ENCODE data around the gene KIAA0825.

Gene KIAA0825

GRCh38 chr5:94571415-94571814, 47.0 kb downstream of the KIAA0825 start:
- DNase-seq, result no peak

- no peak for DNase-seq
These were observed 53.6 kb downstream of the KIAA0825 start for GRCh38 chr5:94564812-94565211.

DNA sequence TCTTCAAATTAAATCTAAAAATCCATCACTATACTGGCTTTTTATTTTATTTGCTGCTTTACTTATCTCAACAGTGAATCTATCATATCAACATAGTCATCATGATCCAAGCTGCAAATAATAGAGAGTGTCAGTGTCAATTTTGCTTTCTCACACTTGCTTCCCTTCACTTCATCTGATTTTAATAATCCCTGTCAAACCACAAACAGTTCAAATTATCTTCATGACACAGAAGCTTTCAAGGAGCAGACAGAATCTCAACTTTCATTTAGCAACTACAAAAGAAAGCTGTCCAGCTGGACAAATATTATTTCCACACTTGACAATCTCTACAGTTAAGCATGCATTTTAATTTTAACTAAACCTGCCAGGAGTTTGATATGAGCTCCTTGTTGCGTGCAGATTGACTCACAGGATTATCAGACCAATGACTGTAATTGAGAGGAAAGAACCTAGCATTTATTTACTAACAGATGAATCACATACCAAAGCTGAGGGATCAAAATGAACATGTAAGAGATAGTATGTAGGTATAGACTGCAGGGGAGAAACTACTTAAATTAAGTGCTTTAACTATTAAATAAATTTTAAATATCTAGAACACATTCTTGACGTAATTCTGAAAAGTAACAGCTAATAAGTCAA, 56.0 kb downstream of the KIAA0825 start:
- DNase-seq, result no peak

DNA sequence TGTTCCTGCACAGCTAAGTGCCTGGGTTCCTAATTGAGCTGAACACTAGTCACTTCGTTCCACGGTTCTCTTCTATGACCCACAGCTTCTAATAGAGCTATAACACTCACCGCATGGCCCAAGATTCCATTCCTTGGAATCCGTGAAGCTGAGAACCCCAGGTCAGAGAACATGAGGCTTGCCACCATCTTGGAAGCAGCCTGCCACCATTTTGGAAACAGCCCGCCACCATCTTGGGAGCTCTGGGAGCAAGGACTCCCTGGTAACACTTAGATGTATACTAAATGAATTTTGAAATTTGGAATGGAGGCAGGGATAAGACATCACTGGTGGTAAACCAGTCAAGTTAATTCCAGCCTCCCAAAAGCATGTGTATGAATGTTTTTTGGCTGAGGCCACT, 60.4 kb downstream of the KIAA0825 start:
- DNase-seq, result no peak

DNA sequence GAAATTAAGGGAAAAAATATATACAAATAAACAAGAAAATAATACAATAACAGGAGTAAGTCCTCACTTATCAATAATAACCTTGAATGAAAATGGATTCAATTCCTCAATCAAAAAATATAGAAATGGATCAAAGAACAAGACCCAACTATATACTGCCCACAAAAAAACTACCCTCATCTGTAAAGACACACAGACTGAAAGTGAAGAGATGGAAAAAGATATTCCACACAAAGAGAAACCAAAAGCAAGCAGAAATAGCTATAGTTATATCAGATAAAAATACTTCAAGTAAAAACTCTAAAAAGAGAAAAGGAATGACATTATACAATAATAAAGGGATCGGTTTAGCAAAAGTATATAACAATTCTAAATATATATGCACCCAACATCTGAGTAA, 66.5 kb downstream of the KIAA0825 start:
- DNase-seq, result no peak

- peak; percentile 23 to 47 for DNase-seq
These were observed 72.4 kb downstream of the KIAA0825 start for GRCh38 chr5:94545870-94546625.

GRCh38 chr5:94544875-94545547, 73.4 kb downstream of the KIAA0825 start:
- DNase-seq, result no peak

DNA sequence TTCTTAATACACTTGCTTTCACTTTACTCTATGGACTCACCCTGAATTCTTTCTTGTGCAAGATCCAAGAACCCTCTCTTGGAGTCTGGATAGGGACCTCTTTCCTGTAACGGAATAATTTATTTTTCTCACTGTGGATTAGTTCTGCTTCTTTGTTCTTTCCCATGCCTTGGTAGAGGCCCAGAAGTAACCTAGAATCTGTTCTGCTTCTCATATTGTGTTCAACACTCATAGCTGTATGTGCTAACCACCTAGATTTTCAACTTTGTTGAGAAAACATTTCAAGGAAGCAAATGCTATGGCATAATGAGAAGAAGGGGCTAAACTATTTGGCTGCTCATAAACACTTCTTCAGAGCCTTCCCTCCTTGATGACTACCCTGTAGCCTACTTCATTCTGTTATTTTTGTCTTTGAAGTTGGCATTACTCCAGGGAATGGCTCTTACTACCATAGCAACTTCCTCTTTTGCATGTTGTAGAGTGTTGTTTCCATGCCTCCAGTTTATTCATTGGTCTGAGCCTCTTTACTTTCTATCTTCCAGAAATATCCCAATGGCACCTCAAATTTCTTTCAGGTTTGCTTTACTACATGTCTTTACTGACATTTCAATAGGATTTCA, 74.3 kb downstream of the KIAA0825 start:
- peak; percentile 84 to 87 for DNase-seq

DNA sequence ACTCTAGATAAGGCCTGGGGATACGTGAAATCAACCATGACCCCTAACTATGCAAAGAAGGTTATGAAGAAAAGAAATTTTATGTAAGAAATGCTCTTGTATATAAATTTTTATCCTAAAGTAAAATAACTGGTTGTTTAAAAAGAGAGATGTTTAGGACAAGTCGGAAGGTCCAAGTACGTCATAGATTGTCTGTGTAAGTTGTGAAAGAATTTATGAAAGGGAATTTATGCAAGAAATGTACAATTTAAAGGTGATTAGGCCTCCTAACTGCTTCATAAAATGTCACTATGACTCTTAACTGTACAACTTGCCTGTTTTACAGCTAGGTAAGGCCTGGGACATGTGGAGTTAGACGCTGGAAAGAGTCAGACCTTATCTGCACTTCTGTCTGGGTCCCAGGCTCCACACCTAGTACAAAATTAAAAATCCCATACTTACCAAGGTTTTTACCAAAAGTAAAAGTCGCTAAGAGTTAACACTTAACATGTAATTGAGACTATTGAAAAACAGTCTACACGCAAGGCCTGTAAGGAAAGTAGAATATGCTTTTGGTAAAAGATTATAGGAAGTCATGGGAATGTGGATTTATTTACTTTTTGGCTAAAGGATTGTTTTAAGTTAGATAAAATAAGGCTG, 77.4 kb downstream of the KIAA0825 start:
- DNase-seq, result peak in 1 of 2 experiments; percentile 2

DNA sequence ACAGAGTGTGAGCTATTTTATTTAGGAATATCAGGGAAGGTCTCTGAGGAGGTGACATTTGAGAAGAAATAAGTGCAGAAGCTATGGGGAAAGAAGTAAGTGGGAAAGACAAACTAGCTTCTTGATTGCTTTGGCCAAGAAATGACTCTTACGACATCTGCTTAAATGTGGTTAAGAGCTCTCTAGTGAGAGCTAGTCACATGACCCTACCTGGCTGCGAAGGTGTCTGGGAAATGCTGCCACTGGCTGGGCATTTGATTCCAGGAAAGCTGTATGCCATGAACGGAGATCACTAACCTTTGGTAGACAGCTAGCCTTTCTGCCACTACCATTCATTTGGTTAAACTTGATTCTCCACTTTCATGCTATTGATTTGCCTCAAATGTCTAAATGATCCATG, 80.1 kb downstream of the KIAA0825 start:
- no peak for DNase-seq

- no peak for DNase-seq
These were observed 91.7 kb downstream of the KIAA0825 start for GRCh38 chr5:94526706-94527105.

DNA sequence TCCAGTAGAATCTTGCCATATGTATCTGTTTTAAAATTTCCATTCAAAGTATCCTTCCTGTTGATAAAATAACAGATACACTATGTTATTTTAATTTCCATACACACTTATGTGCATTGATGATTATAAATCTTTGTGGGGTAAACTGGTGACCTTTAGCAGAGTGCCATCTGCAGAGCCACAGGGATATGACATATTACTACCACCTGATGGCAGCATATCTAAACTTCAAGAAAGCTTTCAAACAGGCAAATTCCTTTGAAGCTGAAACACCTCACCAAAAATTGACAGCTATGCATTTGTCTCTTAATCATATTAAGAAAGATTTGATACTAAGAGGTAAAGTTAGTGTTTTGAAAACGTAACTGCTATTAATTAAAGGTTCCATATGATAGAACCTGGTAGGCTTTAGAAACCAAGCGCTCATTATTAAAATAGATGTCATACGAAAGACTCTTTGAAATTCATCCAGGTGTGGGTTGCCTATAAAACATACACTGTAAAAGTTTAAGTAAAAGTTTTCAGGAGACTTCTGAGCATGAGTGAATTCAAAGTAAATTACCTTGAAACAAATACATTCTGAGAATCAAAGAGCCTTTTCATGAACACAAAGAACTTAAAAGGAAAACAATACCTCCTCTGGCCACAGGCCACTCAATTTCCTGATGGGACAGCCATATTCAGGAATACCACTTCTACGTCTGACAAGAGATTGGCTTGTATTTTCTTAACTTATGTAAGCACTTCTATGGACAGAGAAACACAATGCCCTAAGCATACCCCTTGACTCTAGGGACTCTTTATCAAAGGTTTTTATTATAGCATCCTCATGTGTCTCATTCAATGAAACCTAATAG, 93.3 kb downstream of the KIAA0825 start:
- DNase-seq, result peak; percentile 36 to 80

DNA sequence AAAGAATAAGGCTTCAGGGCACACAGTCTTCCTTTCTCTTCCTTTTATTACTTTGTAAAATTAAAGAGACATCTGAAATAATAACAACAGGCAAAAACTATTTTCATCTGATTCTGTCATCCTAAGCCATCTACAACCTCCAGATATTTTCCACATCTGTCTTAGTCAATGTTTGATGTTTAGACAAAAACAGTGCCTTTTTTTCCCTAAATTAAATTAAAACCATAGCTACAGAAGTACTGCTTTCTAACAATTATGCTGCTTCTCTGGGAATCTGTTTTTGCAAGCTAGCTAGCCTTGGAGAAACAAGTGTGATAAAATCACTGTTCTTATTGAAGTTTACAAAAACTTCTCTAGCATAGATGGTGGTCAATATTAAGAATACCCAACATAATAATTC, 95.4 kb downstream of the KIAA0825 start:
- no peak for DNase-seq

GRCh38 chr5:94522117-94522516, 96.3 kb downstream of the KIAA0825 start:
- DNase-seq, result no peak

DNA sequence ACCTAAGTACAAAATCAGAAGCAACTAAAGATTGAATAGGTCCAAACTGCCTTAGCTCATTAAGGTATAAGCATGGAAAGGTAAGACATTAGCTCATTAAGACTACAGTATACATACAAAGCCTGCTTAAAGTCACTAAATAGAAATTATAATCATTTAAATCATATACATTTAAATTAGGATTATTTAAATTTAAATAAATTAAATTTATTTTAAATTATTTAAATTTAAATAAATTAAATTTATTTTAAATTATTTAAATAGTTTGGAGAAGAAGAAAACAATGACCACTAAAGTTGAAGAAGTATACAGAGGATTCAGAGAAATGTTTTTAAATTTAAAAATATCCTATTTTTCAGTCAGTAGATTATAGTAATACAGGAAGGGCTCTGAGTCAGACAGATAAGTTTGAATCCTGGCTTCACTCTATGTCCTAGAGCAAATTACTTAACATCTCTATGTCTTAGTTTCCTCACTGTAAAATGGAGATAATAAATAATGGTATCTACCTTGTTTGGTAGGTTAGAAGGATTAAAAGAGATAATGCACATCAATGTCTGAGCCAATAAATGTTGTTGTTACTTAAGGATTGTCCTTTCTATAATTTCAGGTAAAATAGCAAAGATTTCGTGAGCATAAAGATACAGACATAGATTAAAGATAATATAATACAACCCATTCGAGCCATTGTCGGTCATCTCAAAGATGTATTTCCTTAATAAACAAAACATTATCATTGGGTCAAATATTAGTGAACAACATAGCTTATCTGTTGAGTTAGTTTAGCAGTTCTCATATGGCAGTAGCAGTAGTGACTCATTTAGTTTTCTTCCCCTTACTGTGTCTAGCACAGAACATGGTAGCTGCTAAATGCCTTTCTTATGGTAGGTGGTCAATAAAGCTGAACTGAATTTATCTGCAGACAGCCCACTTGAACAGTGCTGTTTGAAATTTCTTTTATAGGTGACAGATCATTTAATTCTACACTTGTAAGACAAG, 100.6 kb downstream of the KIAA0825 start:
- DNase-seq, result no peak

GRCh38 chr5:94516148-94516547, 102.3 kb downstream of the KIAA0825 start:
- DNase-seq, result no peak

GRCh38 chr5:94508461-94509148, 109.8 kb downstream of the KIAA0825 start:
- DNase-seq, result no peak

DNA sequence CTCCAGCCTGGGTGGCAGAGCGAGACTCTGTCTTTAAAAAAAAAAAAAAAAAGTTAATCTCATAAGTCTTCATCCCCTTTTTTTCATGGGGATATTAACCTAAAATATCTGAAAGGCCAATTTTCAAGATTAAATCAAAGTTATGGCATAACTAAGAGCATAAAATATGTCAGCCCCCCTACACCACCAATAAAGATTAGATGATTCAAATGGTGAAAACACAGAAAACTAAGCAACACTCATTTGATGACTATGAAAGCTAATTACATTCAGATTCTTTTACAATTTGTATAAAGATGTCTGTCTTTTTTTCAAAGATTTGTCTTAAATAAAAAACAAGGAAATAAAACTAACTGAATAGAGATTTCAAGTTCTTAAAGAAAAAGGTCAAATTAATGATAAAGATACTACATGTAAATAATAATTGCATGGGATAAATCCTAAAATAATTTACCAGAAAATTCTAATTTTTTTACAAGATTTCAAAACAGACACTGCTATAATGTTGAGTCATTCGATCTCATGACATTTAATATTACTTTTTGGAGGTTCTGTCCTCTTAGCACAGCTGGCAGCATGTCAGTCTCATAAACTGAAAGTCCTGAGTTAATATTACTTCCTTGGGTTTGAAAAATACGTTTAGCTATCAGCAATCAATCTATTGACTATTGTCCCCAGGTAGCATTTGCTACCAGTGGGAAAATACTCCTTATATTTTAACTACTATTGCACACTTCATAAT, 112.9 kb downstream of the KIAA0825 start:
- no peak for DNase-seq

- DNase-seq, result no peak
These were observed 114.7 kb downstream of the KIAA0825 start for GRCh38 chr5:94503677-94504076.
